Heart left ventricle (tissue), 16 donors: ENCODE measurements around the gene KCNS3. TPM values are rescaled to one million over a fixed set of nuclear protein-coding genes. Genes with fewer than 3 reads are reported as not detected.

Experiments
- ATAC-seq, 4 donors: fragments of 200-7000 bp; cut with Tn5 transposase; one replicate each; pipeline ENCODE4 v1.9.1; 2020 to 2022; ENCODE audit warnings: moderate library complexity in 4 of 4, mild to moderate bottlenecking in 3 of 4, moderate number of reproducible peaks in 1 of 4
- DNase-seq, 5 donors: peaks; one replicate each; pipeline ENCODE4 v3.0.0-alpha.2; 2020
- H3K27ac ChIP-seq, 12 donors: fragments of 200-600 bp; sonication (generic) in 4 of 12; one replicate each; pipeline versions ENCODE4 v1.5.0 to v1.8.0; 2016 to 2022; ENCODE audit warnings: mild to moderate bottlenecking in 2 of 12
- H3K27me3 ChIP-seq, 9 donors: fragments of 200-600 bp; sonication (generic) in 2 of 9; one replicate each; pipeline versions ENCODE4 v1.5.1 to v1.8.0; 2016 to 2022; ENCODE audit warnings: mild to moderate bottlenecking in 3 of 9
- H3K36me3 ChIP-seq, 9 donors: fragments of 200-600 bp; sonication (generic) in 2 of 9; one replicate each; pipeline versions ENCODE4 v1.5.0 to v1.8.0; 2018 to 2022; ENCODE audit warnings: mild to moderate bottlenecking in 2 of 9
- H3K4me1 ChIP-seq, 12 donors: fragments of 200-600 bp; sonication (generic) in 4 of 12; one replicate each; pipeline versions ENCODE4 v1.5.0 to v1.8.0; 2016 to 2022; ENCODE audit warnings: mild to moderate bottlenecking in 3 of 12
- H3K4me3 ChIP-seq, 12 donors: fragments of 200-600 bp; sonication (generic) in 4 of 12; one replicate each; pipeline versions ENCODE4 v1.5.0 to v1.8.0; 2017 to 2022; ENCODE audit warnings: mild to moderate bottlenecking in 9 of 12, moderate library complexity in 4 of 12
- H3K9me3 ChIP-seq, 12 donors: fragments of 200-600 bp; sonication (generic) in 4 of 12; one replicate each; pipeline versions ENCODE4 v1.5.0 to v1.8.0; 2016 to 2022; ENCODE audit warnings: mild to moderate bottlenecking in 1 of 12
- CTCF ChIP-seq, 12 donors: fragments of 200-600 bp; sonication (generic) in 4 of 12; IDR thresholded peaks; one replicate each; pipeline versions ENCODE4 v1.5.0 to v1.8.0; 2018 to 2022; ENCODE audit warnings: antibody characterized with exemption in 12 of 12, mild to moderate bottlenecking in 5 of 12
- POLR2A ChIP-seq, 2 donors: fragments of 450-650 bp; IDR thresholded peaks; one replicate each; pipeline ENCODE4 v1.6.1; 2017; ENCODE audit warnings: antibody characterized with exemption in 2 of 2, mild to moderate bottlenecking in 2 of 2, moderate library complexity in 2 of 2
- WGBS, 4 donors: extraction: QIAGEN DNeasy Blood & Tissue Kit in 2 of 4; methylation state at CpG; one replicate each; pipeline versions ENCODE4 v1.1.5 to v1.1.7; 2013 to 2018; 5-methylcytosine and 5-hydroxymethylcytosine counted together
- intact Hi-C, 10 donors: fragments of 100-400 bp; cut with DNase I; formaldehyde crosslinking; loops; one replicate each; pipeline versions ENCODE4 v1.11.1 to v1.14.2; 2022
- polyA plus RNA-seq, 2 donors: library from polyadenylated mRNA; stranded (reverse); fragments of 200-250 nt; gene quantifications; one replicate each; pipeline ENCODE4 v1.2.3, GENCODE V29; 2013
- total RNA-seq, 9 donors: library from RNA; depleted of rRNA in 2 of 9; stranded (reverse); fragments of >200 nt in 2 of 9; fragmentation: NEBNext Ultra II Directional in 3 of 9; extraction: Animal tissue kit (Norgen Biotek cat#: 25700) in 3 of 9; gene quantifications; one replicate each; pipeline versions ENCODE4 v1.1.0 to v1.2.4, GENCODE V29; 2016 to 2023
- donor health status: ischemic (EF 13 %, LVEDD 7.1; RV severe dilation, severe dysfunction).
- donor health status: healthy with polysubstance abuse.
- donor health status: DM: no; HTN: yes; CAD: no.
- donor health status: DM: no; HTN: no; CAD: no.
- donor health status: ischemic (EF 25% LVEDD 6.9; RV normal size, moderate dysfunction).
- donor health status: ischemic (EF 25% LVEDD 5.7; RV mildly dilated, moderate dysfunction).
- donor health status: healthy.
- donor health status: DM: yes; HTN: yes; CAD: no.
- donor health status: ischemic (EF 35%, LVEDD 5.7; RV mildly dilated, moderate dysfunction).
- donor health status: nonischemic (EF 11% LVEDD 7.7; RV severe dilation, severe dysfunction).
- donor health status: DM: yes; HTN: yes; CAD: no.
- donor health status: PGD.
- donor health status: ischemic (EF 29% LVEDD 5.4; RV normal size, mild dysfunction).
- donor health status: nonischemic (EF 23%, LVEDD 6.1; RV moderate dilation, normal function).

KCNS3 gene
- total and polyA plus RNA-seq, 11 donors: 1.0 to 9.9 (median 2.5) TPM

- DNase-seq (no peak), ATAC-seq (no peak)
- Histone ChIP-seq H3K9me3 (peaks cover 0 to 10% (median 0%) of the 10 kb centered on the region in 12 donors), H3K36me3 (no peaks in the 10 kb centered on the region), H3K4me1 (peaks cover 0 to 12% (median 2%) of the 10 kb centered on the region in 12 donors), H3K27me3 (no peaks in the 10 kb centered on the region), H3K27ac (no peak overlapping the region), H3K4me3 (no peak overlapping the region)
- intact Hi-C loops: no loop called here
- TF ChIP-seq POLR2A (IDR thresholded peaks at IDR 0.05) (no peak), CTCF (IDR thresholded peaks at IDR 0.05) (no peak)
Observed at GRCh38 chr2:17979707-17980106, 101.2 kb downstream of the KCNS3 start.

GRCh38 chr2:17981936-17982335, 103.5 kb downstream of the KCNS3 start:
- no peak for ATAC-seq
- H3K4me3 ChIP-seq: no peak overlapping the region
- 74 to 85% (median 78%) methylated on average over 3 of the region's 3 CpGs for WGBS, 4 donors
- no peaks in the 10 kb centered on the region for H3K9me3 ChIP-seq
- no peak for TF ChIP-seq POLR2A (IDR thresholded peaks at IDR 0.05)
- no peak for TF ChIP-seq CTCF (IDR thresholded peaks at IDR 0.05)
- no peaks in the 10 kb centered on the region for H3K27me3 ChIP-seq
- no peak for DNase-seq
- peaks cover 0 to 8% (median 0%) of the 10 kb centered on the region in 12 donors for H3K4me1 ChIP-seq
- no peaks in the 10 kb centered on the region for H3K36me3 ChIP-seq
- H3K27ac ChIP-seq: no peak overlapping the region
- intact Hi-C loops: no loop called here

Other genes with a start within 250 kb of the KCNS3 start
- 10 to 100 TPM; 10.1 to 14.7 (median 12.7) TPM for gene SMC6, start 124.9 kb upstream of the KCNS3 start, total RNA-seq
- gene SMC6, start 124.9 kb upstream of the KCNS3 start, polyA plus RNA-seq: 1 to 10 TPM; 5.9 to 7.0 TPM
- gene GEN1, start 124.5 kb upstream of the KCNS3 start, total RNA-seq: 1 to 10 TPM; 2.4 to 8.8 (median 3.1) TPM
- gene GEN1, start 124.5 kb upstream of the KCNS3 start, polyA plus RNA-seq: 1 to 10 TPM; 1.0 to 1.8 TPM
- not detected for gene MSGN1, start 62.2 kb upstream of the KCNS3 start, total RNA-seq
- gene MSGN1, start 62.2 kb upstream of the KCNS3 start, polyA plus RNA-seq: not detected